ENCODE measurements around the gene SLC41A3.
A peak's percentile ranks its signal among the peaks of the same experiment; 100 is the strongest.
"Not testable (repeated sequence)": the region's sequence is repeated elsewhere in the genome, so short reads cannot be mapped to it uniquely, and the experiment has no call there.

Gene SLC41A3

GRCh38 chr3:126081618-126082361 lies 2.1 kb downstream of the SLC41A3 start:
- no peak for DNase-seq

- DNase-seq = no peak
Measured at GRCh38 chr3:126080970-126081369, 3.0 kb downstream of the SLC41A3 start.

- no peak for DNase-seq
Measured at GRCh38 chr3:126078866-126079265, 5.1 kb downstream of the SLC41A3 start.

GRCh38 chr3:126077754-126078153 lies 6.2 kb downstream of the SLC41A3 start:
- no peak for DNase-seq

- no peak for DNase-seq
Measured at GRCh38 chr3:126076140-126076539, 7.8 kb downstream of the SLC41A3 start.

GRCh38 chr3:126070146-126070545 lies 13.8 kb downstream of the SLC41A3 start:
- DNase-seq = no peak

GRCh38 chr3:126067959-126068358 lies 16.0 kb downstream of the SLC41A3 start:
- DNase-seq = no peak

GRCh38 chr3:126066676-126067075 lies 17.2 kb downstream of the SLC41A3 start:
- not testable (repeated sequence) for DNase-seq

GRCh38 chr3:126065876-126066275 lies 18.0 kb downstream of the SLC41A3 start:
- DNase-seq = no peak

GRCh38 chr3:126064627-126065258 lies 19.2 kb downstream of the SLC41A3 start:
- peak; percentile 90 for DNase-seq

GRCh38 chr3:126063358-126063965 lies 20.5 kb downstream of the SLC41A3 start:
- no peak for DNase-seq

- DNase-seq = no peak
Measured at GRCh38 chr3:126061301-126062032, 22.5 kb downstream of the SLC41A3 start.

- DNase-seq = no peak
Measured at GRCh38 chr3:126060613-126061145, 23.2 kb downstream of the SLC41A3 start.

- no peak for DNase-seq
Measured at GRCh38 chr3:126058666-126059065, 25.3 kb downstream of the SLC41A3 start.

- DNase-seq = no peak
Measured at GRCh38 chr3:126057936-126058335, 26.0 kb downstream of the SLC41A3 start.

- no peak for DNase-seq
Measured at GRCh38 chr3:126057501-126057819, 26.5 kb downstream of the SLC41A3 start.

- no peak for DNase-seq
Measured at GRCh38 chr3:126056681-126057500, 27.0 kb downstream of the SLC41A3 start.

- DNase-seq = no peak
Measured at GRCh38 chr3:126056088-126056487, 27.8 kb downstream of the SLC41A3 start.

- DNase-seq = no peak
Measured at GRCh38 chr3:126054870-126055269, 29.1 kb downstream of the SLC41A3 start.

GRCh38 chr3:126053949-126054569 lies 29.9 kb downstream of the SLC41A3 start:
- no peak for DNase-seq

- DNase-seq = no peak
Measured at GRCh38 chr3:126053513-126053912, 30.4 kb downstream of the SLC41A3 start.

Measured in DMS79 treated with DMSO at 0.1 percent for 48 hours (cell line).